T-helper 2 cell (primary cell): Measurements from ENCODE around the gene KIAA0930.

Experiments used
- DNase-seq, 5 experiments: peaks; one replicate each; pipeline versions ENCODE4 v3.0.0 to v3.0.0-alpha.2; 2012 to 2022

The KIAA0930 gene

GRCh38 chr22:45216133-45217003, 24.3 kb downstream of the KIAA0930 start:
- no peak for DNase-seq

GRCh38 chr22:45212992-45213751, 27.5 kb downstream of the KIAA0930 start:
- no peak for DNase-seq

GRCh38 chr22:45212306-45212709, 28.4 kb downstream of the KIAA0930 start:
- no peak for DNase-seq

GRCh38 chr22:45211848-45212247, 28.8 kb downstream of the KIAA0930 start:
- no peak for DNase-seq

- DNase-seq: no peak
These were observed 29.3 kb downstream of the KIAA0930 start for GRCh38 chr22:45211435-45211834.

GRCh38 chr22:45210991-45211390, 29.7 kb downstream of the KIAA0930 start:
- no peak for DNase-seq

- DNase-seq: no peak
These were observed 30.1 kb downstream of the KIAA0930 start for GRCh38 chr22:45210577-45210976.

GRCh38 chr22:45210174-45210573, 30.5 kb downstream of the KIAA0930 start:
- no peak for DNase-seq

- no peak for DNase-seq
These were observed 31.5 kb downstream of the KIAA0930 start for GRCh38 chr22:45208993-45209838.

- no peak for DNase-seq
These were observed 32.0 kb downstream of the KIAA0930 start for GRCh38 chr22:45208696-45208992.

- no peak for DNase-seq
These were observed 32.6 kb downstream of the KIAA0930 start for GRCh38 chr22:45207981-45208664.

GRCh38 chr22:45207533-45207932, 33.2 kb downstream of the KIAA0930 start:
- no peak for DNase-seq

GRCh38 chr22:45206233-45206632, 34.5 kb downstream of the KIAA0930 start:
- DNase-seq: no peak

- DNase-seq: no peak
These were observed 35.3 kb downstream of the KIAA0930 start for GRCh38 chr22:45205276-45205925.

- DNase-seq: no peak
These were observed 35.9 kb downstream of the KIAA0930 start for GRCh38 chr22:45204819-45205218.

GRCh38 chr22:45204241-45204640, 36.5 kb downstream of the KIAA0930 start:
- no peak for DNase-seq

GRCh38 chr22:45203150-45203951, 37.3 kb downstream of the KIAA0930 start:
- DNase-seq: no peak

- no peak for DNase-seq
These were observed 38.2 kb downstream of the KIAA0930 start for GRCh38 chr22:45202333-45203149.

GRCh38 chr22:45201678-45202332, 38.9 kb downstream of the KIAA0930 start:
- no peak for DNase-seq
